ENCODE results near the gene WDFY4. TPM values are rescaled to one million over a fixed set of nuclear protein-coding genes. Genes with fewer than 3 reads are reported as not detected.
A peak's percentile ranks its signal among the peaks of the same experiment; 100 is the strongest.

The WDFY4 gene
- total RNA-seq, 1 donor from 2014 or later: 0.34 TPM

GRCh38 chr10:48947690-48948469 lies 263.2 kb downstream of the WDFY4 start:
- no peak for DNase-seq

- no peak for DNase-seq
Observed at GRCh38 chr10:48948470-48949037, 263.9 kb downstream of the WDFY4 start.

- no peak for DNase-seq
Observed at GRCh38 chr10:48951707-48952106, 267.0 kb downstream of the WDFY4 start.

GRCh38 chr10:48957361-48958151 lies 272.9 kb downstream of the WDFY4 start:
- no peak for DNase-seq

- no peak for DNase-seq
Observed at GRCh38 chr10:48958598-48959190, 274.0 kb downstream of the WDFY4 start.

- DNase-seq: no peak
Observed at GRCh38 chr10:48964038-48964437, 279.4 kb downstream of the WDFY4 start.

- DNase-seq: no peak
Observed at GRCh38 chr10:48965460-48965859, 280.8 kb downstream of the WDFY4 start.

GRCh38 chr10:48968036-48968435 lies 283.4 kb downstream of the WDFY4 start:
- DNase-seq: no peak

DNA sequence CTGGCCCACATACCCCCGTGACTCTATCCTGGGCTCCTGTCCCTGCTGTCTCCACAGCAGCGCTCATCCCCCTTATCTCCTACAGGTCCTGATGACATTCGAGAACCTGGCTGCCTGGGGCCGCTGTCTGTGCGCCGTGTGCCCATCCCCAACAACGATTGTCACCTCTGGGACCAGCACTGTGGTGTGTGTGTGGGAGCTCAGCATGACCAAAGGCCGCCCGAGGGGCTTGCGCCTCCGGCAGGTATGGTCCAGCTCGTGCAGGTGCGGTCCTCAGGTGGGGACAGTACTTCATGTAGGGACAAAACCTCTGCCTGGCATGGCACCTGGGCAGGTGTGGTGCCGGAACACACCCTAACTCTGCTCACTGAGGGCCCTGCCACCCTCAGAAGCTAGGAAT lies 285.4 kb downstream of the WDFY4 start:
- DNase-seq: no peak

DNA sequence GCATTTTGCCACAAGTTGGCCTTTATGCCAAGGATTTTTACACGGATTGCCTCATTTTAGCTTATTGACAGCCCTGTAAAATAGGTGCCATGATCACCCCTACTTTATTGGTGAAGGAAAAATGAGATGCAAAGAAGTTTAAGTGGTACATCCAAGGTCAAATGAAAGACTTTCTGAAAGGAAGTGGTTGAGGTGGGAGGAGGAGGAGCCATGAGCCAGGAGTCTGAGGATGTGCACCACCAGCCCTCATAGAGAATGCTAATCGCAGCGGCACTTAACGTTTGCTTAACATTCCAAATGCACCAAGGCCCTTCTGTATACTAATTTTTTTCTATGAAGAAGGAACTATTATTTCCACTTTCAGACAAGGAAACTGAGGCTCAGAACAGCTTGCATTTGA lies 286.0 kb downstream of the WDFY4 start:
- no peak for DNase-seq

DNA sequence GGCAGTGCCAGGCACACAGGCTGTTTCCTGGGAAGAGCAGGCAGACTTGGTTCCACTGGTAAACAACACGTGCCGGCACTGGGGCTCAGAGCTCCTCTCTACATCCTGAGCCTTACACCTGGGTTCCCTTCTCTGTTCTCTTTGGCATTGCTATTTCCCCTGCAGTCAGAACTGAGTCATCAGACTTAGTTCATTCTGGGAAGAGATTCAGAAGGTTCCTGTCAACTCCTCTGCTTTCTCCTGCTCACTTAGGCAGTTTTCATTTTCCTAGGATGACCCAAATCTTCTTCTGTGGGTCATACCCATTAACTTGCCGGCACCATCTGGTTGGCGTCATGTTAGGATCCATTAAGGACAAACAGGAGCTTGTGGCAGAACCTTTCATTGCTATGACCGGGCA lies 288.4 kb downstream of the WDFY4 start:
- peak; percentile 35 for DNase-seq

- no peak for DNase-seq
Observed at GRCh38 chr10:48974510-48975156, 290.0 kb downstream of the WDFY4 start.

DNA sequence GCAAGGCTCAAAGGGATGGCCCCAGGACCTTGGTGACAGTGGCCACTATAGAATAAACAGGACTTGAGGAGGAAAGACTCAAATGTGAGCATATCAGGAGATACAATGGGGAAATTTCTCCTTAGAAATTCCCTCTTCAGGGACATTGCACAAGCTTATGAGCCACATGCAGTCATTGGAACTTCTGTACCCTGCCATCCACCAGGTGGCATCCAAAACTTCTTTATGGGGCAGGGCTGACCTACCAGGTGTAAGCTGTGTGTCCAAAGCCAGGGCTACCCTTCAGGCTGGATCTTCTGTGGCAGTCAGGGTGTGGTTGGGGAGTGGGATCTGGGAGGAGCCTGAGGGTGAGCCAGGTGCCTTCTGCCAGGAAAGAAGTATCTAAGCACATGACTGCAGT lies 291.5 kb downstream of the WDFY4 start:
- DNase-seq: peak; percentile 10

GRCh38 chr10:48978318-48978717 lies 293.6 kb downstream of the WDFY4 start:
- no peak for DNase-seq

GRCh38 chr10:48981310-48981907 lies 296.7 kb downstream of the WDFY4 start:
- peak; percentile 67 for DNase-seq

- DNase-seq: no peak
Observed at GRCh38 chr10:48982584-48982983, 297.9 kb downstream of the WDFY4 start.

- DNase-seq: no peak
Observed at GRCh38 chr10:48983648-48984351, 299.1 kb downstream of the WDFY4 start.

GRCh38 chr10:48985621-48986158 lies 301.0 kb downstream of the WDFY4 start:
- no peak for DNase-seq

GRCh38 chr10:48990226-48990625 lies 305.6 kb downstream of the WDFY4 start:
- DNase-seq: no peak

DNA sequence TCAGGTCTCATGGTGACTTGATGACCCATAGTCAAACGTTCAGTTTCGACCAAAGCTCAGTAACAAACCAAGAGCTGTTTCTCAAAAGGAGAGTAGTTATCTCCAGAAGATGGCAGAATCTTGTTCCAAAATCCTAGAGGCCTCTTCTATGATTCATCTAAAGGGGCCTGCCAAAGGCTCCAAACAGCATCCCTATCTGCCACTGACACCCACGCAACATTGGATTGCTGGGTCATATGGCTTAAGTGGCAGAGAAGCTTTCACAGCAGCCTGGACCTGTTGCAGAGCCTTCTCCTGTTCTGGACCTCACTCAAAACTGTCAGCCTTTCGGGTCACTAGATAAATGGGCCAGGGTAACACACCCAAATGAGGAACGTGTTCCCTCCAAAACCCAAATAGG lies 309.0 kb downstream of the WDFY4 start:
- no peak for DNase-seq

DNA sequence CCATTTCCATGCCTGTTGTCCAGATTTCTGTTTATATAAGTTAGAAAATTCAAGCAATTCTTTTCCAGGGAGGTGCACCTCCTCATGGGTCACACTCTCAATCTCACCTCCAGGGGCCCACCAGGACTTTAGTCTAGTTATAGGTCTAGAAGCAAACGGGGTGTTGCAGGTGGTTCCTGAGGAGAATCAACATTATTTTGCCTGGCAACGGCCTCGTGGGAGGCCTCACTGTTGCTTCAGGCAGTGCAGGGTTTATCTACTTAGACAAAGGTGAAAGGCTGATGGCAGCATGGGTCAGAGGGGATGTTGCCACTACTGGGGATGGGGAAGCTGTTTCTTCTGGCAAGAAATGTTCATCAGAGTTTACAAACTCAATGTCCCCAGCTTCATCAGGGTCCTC lies 311.7 kb downstream of the WDFY4 start:
- DNase-seq: no peak
